Glutamatergic neuron (in vitro differentiated cells): ENCODE measurements around the gene FAM114A1. TPM values are rescaled to one million over a fixed set of nuclear protein-coding genes. Genes with fewer than 3 reads are reported as not detected.

Experiments used
- DNase-seq: peaks from one replicate; pipeline ENCODE4 v3.0.0; 2022
- H3K27ac Mint-ChIP-seq: one replicate; pipeline ENCODE4 v1.8.0; 2020; ENCODE audit warnings: mild to moderate bottlenecking, mixed read lengths, inconsistent platforms; ENCODE audit not compliant: unreplicated experiment
- H3K27me3 Mint-ChIP-seq: one replicate; pipeline ENCODE4 v1.8.0; 2020; ENCODE audit warnings: mild to moderate bottlenecking, moderate library complexity, mixed read lengths, inconsistent platforms; ENCODE audit not compliant: unreplicated experiment
- H3K36me3 Mint-ChIP-seq: one replicate; pipeline ENCODE4 v1.8.0; 2020; ENCODE audit warnings: mild to moderate bottlenecking, mixed read lengths, inconsistent platforms; ENCODE audit not compliant: unreplicated experiment
- H3K4me1 Mint-ChIP-seq: one replicate; pipeline ENCODE4 v1.8.0; 2020; ENCODE audit warnings: mild to moderate bottlenecking, low read depth, mixed read lengths, inconsistent platforms; ENCODE audit not compliant: unreplicated experiment
- H3K4me3 Mint-ChIP-seq: one replicate; pipeline ENCODE4 v1.8.0; 2020; ENCODE audit warnings: mild to moderate bottlenecking, mixed read lengths, inconsistent platforms; ENCODE audit not compliant: unreplicated experiment
- H3K9me3 Mint-ChIP-seq: one replicate; pipeline ENCODE4 v1.8.0; 2020; ENCODE audit warnings: mild to moderate bottlenecking, moderate library complexity, mixed read lengths, inconsistent platforms; ENCODE audit not compliant: unreplicated experiment
- total RNA-seq: library from RNA; stranded (reverse); fragmentation: NEBNext Ultra II Directional; extraction: Animal tissue kit (Norgen Biotek cat#: 25700); gene quantifications from one replicate; pipeline ENCODE4 v1.2.1, GENCODE V29; 2021; ENCODE audit not compliant: unreplicated experiment
- TF ChIP-seq, protein P1 (sequence below): fragments of 200-600 bp; sonication (generic); IDR thresholded peaks from one replicate; pipeline ENCODE4 v1.5.0; 2021; ENCODE audit not compliant: partially characterized antibody, unreplicated experiment

FAM114A1 gene
- total RNA-seq, 1 donor from 2014 or later, result 1.0 TPM

GRCh38 chr4:38952017-38952416, 84.4 kb downstream of the FAM114A1 start:
- Mint-ChIP-seq H3K27ac (no peak overlapping the region), H3K27me3 (no peaks in the 10 kb centered on the region), H3K4me1 (no peaks in the 10 kb centered on the region), H3K9me3 (no peaks in the 10 kb centered on the region), H3K36me3 (no peaks in the 10 kb centered on the region), H3K4me3 (no peak overlapping the region)
- TF ChIP-seq, protein P1, sequence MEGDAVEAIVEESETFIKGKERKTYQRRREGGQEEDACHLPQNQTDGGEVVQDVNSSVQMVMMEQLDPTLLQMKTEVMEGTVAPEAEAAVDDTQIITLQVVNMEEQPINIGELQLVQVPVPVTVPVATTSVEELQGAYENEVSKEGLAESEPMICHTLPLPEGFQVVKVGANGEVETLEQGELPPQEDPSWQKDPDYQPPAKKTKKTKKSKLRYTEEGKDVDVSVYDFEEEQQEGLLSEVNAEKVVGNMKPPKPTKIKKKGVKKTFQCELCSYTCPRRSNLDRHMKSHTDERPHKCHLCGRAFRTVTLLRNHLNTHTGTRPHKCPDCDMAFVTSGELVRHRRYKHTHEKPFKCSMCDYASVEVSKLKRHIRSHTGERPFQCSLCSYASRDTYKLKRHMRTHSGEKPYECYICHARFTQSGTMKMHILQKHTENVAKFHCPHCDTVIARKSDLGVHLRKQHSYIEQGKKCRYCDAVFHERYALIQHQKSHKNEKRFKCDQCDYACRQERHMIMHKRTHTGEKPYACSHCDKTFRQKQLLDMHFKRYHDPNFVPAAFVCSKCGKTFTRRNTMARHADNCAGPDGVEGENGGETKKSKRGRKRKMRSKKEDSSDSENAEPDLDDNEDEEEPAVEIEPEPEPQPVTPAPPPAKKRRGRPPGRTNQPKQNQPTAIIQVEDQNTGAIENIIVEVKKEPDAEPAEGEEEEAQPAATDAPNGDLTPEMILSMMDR, result no peak
- no peak for DNase-seq

DNA sequence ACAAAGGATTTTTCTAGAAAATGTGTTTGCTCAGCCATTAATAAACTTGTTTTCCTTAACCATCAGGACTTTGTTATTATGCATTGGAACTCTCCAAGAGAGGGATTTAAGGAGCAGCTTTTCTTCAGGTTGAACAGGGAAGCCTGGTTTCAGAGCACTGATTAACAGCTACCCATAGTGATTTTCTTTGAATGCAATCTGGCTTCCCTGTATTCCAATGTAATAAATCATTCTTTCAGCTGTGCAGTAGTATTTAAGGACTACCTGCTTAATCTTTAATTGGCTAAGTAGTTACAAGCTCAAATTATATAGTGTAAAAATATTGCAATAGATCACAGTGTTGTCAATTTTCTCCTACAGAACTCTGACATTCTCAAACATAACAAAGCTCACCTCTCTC, 87.1 kb downstream of the FAM114A1 start:
- no peaks in the 10 kb centered on the region for H3K9me3 Mint-ChIP-seq
- no peaks in the 10 kb centered on the region for H3K36me3 Mint-ChIP-seq
- H3K27ac Mint-ChIP-seq, result no peak overlapping the region
- H3K4me1 Mint-ChIP-seq, result no peaks in the 10 kb centered on the region
- TF ChIP-seq, protein P1, result no peak
- DNase-seq, result no peak
- no peaks in the 10 kb centered on the region for H3K27me3 Mint-ChIP-seq
- H3K4me3 Mint-ChIP-seq, result no peak overlapping the region

DNA sequence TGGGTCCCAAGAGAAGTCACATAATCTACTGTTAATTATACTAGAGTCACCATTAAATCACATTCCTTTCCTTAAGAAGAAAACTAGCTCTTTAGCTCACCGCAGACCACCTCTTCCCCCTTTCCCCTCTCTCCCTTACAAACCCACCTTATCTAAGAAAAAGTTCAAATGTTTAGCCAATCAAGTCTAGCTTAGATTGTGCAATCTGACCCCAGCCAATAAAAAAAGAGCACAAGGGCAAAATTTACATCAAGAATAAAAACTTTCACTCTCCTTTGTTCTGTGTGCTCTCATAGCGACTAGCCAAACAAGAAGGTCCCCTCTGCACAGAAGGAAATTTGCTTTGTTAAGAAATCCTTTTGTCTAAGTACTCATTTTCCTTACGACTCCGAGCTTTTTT, 88.4 kb downstream of the FAM114A1 start:
- DNase-seq, result no peak
- TF ChIP-seq, protein P1, result no peak
- Mint-ChIP-seq H3K9me3 (no peaks in the 10 kb centered on the region), H3K36me3 (no peaks in the 10 kb centered on the region), H3K4me3 (no peak overlapping the region), H3K4me1 (no peaks in the 10 kb centered on the region), H3K27ac (no peak overlapping the region), H3K27me3 (no peaks in the 10 kb centered on the region)

- Mint-ChIP-seq H3K36me3 (no peaks in the 10 kb centered on the region), H3K27me3 (no peaks in the 10 kb centered on the region), H3K4me1 (no peaks in the 10 kb centered on the region), H3K4me3 (no peak overlapping the region), H3K9me3 (no peaks in the 10 kb centered on the region), H3K27ac (no peak overlapping the region)
- DNase-seq, result no peak
- TF ChIP-seq, protein P1, result no peak
Observed at GRCh38 chr4:38957261-38957815, 89.7 kb downstream of the FAM114A1 start.

GRCh38 chr4:38957893-38958292, 90.3 kb downstream of the FAM114A1 start:
- Mint-ChIP-seq H3K27me3 (no peaks in the 10 kb centered on the region), H3K4me3 (no peak overlapping the region), H3K36me3 (no peaks in the 10 kb centered on the region), H3K27ac (no peak overlapping the region), H3K4me1 (no peaks in the 10 kb centered on the region), H3K9me3 (no peaks in the 10 kb centered on the region)
- TF ChIP-seq, protein P1, result no peak
- DNase-seq, result no peak
